Activated T-helper 1 cell treated with Interleukin-2 at 50 U/mL for 16 hours (primary cell): ENCODE results near the gene TNFRSF14.
A peak's percentile ranks its signal among the peaks of the same experiment; 100 is the strongest.

Source experiments
- DNase-seq: peaks from one replicate; pipeline ENCODE4 v3.0.0-alpha.2; 2020; ENCODE audit warnings: low read depth

The TNFRSF14 gene

GRCh38 chr1:2556277-2556677, at the start of gene TNFRSF14:
Gene TNFRSF14, plus strand, starts transcription at chr1:2556371. Its CDS starts 294 bp downstream, at chr1:2556665.
- DNase-seq = peak; percentile 52

DNA sequence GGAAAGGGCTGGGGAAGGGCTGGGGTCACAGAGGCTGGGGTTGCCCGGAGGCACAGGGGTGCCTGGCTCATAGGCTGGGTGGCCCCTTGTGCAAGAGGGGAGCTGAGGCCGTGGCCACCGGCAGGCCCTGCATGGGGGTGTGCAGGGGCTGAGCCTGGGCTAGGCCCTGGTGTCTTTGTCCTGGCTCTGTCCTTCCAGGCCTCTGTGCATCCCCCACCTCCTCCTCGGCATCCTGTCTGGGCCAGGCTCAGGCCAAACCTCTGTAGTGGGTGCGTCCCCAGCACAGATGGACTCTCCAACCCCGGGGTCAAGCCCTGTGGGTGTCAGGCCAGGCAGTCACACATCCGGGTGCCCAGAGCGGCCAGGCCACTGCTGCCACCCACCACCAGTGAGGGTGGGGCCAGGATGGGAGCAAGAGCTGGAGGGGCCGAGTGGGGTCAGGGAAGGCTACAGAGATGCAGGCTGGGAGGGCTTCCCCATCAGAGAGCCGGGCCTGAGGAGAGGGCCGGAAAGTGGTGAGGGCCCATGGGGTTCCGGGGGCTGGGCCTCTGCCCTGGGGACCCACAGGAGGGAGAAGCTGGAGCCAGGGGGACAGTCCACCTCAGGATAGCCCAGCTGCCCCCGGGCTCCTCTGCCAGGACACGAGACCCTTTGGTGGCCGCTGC, 49.1 kb upstream of the TNFRSF14 start:
- DNase-seq = no peak

DNA sequence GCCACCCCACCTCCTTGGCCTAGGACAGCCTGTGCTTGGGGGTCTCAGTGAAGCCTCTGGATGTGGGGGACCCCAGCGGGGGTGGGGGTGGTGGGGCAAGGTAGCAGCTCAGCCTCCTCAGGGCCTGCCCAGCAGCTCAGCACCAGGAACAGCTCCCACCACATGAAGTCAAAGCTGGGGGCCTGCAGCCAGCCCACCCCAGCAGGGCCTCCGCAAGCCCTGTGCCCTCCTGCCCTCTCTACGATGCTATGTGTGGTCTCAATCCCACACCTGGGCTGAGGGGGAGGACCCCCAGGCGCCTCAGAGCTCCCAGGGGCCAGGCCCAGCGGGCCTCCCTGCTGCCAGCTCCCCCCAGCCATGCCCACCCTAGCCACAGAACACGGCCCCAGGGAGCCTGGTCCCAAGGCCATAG, 48.4 kb upstream of the TNFRSF14 start:
- DNase-seq = no peak

DNA sequence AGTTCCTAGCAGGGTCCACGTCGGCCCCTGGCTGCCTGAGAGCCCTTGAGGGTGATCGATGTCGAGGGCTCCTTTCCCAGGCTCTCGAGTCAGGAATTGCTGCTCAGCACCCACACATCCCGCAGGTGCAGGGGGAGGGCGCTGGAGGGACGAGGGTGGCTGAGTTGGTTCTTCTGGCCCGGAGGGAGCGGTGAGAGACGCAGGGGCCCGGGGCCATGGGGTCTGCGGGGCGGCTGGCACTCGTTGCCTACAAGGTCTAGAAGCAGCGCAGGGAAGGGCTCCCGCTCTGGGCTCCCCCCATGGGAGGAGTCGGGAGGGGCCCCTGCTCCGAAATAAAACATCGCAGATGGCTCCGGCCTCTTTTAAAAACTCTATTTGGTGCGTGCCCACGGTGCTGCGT, 48.0 kb upstream of the TNFRSF14 start:
- DNase-seq = no peak

DNA sequence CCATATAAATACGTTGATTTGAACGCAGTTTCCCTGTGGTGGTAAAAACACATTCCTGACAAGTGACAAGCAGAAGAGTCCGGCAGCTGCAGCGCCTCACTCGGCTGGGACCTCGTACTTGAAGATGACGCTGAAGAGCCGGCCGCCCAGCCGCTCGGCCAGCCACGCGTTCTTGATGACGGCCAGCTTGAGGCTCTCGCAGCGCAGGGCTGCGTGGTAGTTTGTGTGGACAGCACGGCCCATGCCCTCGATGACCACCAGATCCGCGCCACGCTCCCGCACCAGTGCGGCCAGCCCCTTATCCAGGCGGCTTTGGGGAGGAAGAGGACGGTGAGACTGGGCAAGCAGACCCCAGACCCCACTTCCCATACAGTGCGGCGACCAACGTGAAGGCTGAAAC, 47.4 kb upstream of the TNFRSF14 start:
- DNase-seq = no peak

- DNase-seq = no peak
Measured at GRCh38 chr1:2509589-2509988, 46.6 kb upstream of the TNFRSF14 start.

GRCh38 chr1:2510366-2511155, 45.6 kb upstream of the TNFRSF14 start:
- DNase-seq = no peak

- no peak for DNase-seq
Measured at GRCh38 chr1:2512862-2513421, 43.2 kb upstream of the TNFRSF14 start.

DNA sequence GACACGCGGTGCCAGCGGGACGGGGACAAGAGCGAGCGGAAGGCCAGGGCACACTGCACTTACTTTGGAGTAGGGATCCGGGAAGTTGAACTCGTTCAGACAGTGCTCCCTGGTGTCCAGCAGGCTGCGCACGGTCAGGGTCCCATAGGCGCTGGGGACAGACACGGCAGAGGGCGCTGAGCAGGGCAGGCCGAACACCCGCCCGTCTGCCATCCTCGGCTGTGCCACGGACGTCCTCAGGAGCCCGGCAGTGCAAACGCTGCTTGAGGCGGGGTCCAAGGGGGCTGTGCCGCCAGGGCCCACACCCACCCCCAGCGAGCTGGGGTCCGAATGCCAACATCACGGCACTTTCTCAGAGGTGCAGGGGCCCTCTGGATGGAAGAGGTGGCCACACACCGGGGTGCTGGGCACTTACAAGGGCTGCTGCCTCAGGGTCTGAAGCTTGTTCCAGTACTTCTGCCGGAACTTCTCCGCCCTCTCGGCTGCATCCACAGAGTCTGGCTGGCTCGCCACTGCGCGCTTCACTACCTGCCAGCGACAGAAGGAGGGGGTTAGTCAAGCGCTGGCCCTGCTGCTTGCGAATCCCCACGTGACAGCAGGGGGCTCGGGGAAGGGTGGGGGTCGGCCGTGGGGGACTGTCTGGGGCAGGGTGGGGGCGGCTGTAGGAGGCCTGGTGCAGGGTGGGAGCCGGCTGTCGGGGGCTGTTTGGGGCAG, 42.1 kb upstream of the TNFRSF14 start:
- no peak for DNase-seq

DNA sequence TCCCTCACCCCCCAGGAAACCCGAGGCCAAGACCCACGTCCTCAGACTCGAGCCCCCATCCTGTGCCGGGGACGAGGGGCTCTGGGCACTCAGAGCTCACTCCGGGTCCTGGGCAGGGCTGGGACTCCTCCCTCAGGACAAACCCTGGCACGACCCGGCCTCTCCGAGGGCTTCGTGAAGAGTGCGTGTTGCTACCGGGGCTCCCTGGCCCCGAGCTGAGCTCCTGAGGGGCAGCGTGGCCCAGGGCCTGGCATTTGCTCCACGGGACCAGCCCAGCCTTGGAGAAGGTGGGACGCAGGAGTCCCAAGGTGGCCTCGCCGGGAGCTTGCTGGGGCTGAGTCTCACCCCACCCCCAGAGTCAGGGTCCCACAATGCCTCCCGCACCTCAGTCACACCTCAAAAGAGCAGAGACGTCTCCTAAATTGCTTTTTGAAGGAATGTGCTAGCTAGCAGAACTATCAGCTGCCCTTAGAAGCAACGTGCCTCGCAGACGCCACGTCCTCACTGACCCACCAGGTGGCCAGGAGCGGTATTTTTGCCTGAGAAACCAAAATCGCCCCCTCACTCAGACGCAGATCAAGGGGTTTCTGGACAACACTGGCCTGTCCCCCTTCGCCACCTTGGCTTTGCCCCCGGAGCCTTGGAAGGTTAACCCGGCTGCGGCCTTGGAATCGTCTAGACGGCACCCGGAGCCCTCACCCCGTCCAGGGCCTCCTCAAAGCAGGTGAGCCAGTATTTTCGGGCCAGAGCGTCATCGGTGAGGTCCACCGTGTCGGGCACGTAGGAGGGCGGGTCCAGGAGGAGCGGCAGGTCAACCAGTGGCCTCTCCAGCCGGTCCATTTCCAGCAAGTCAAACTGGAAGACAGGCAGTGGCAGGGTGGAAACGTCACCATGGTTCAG, 41.1 kb upstream of the TNFRSF14 start:
- no peak for DNase-seq

DNA sequence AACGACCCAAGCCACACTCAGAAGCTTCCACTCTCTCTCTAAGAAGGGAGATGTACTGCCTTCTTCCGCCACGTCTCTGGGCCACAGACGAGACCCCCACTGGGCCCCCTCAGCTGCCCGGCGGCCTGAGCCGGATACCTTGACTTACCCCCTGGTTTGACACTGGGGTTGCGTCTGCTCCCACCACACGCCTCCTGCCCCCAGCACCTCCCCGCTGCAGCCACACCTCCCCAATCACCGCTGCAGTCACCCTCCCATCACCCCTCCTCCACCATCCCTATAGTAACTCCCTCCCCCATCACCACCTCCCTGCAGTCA, 40.4 kb upstream of the TNFRSF14 start:
- no peak for DNase-seq

- no peak for DNase-seq
Measured at GRCh38 chr1:2516124-2516523, 40.0 kb upstream of the TNFRSF14 start.

DNA sequence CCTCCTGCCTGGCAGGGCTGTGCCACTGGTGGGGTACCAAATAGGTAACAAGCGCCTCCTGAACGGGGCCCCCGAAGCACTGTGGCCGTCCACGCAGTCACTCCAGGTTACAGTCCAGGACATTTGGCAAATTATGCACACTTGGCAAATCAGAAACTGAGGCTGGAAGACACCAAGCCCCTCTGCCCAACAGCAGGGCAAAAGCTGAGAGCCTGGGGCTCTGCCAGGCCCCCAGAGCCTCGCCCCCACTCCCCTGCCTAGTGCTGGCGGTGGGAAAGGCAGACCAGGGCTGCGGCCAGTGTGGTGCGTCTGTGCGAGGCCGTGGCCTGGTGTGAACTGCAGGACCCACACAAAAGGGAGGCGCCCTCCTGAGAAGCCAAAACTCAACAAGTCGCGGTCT, 39.2 kb upstream of the TNFRSF14 start:
- DNase-seq = no peak

- DNase-seq = no peak
Measured at GRCh38 chr1:2517966-2518365, 38.2 kb upstream of the TNFRSF14 start.

- no peak for DNase-seq
Measured at GRCh38 chr1:2518528-2518927, 37.6 kb upstream of the TNFRSF14 start.

- DNase-seq = no peak
Measured at GRCh38 chr1:2519029-2519685, 37.0 kb upstream of the TNFRSF14 start.

DNA sequence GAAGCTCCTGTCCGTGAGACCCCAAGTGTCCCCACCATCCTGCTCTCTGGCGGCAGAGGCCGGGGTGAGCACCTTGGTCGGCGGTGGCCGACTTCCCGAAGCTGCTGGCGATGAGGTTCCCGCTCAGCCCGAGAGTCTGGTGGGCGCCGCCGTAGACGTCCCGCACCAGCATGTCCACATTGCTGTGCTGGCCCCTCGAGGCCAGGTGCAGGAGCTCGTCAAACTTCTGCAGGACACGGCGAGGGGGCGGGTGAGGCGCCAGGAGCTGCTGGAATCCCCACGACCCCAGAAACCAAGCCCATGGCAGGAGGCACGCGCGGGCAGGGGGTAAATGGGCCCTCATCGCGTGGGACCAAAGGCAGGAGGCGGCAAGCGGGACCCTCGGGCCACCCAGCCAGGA, 36.4 kb upstream of the TNFRSF14 start:
- no peak for DNase-seq

GRCh38 chr1:2520206-2520605, 36.0 kb upstream of the TNFRSF14 start:
- no peak for DNase-seq

GRCh38 chr1:2520806-2521205, 35.4 kb upstream of the TNFRSF14 start:
- DNase-seq = no peak

DNA sequence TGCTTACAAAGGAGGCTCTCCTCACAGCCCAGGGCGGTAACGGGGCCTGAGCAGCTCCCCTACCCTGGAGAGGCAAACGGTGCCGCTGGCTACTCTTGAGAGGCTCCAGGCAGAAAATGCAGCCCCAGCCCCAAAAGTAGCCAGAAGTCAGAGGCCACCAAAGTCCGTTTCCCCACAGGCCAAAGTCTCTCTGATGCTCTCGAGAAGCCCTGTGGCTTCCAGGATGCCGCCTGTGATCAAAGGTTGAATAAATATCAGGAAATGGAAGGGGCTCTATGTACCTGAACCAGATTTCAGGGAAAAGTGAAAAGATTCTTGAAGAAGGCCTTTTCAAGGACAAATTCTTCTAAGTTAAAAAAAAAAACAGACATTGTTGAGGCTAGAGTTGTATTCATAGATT, 33.9 kb upstream of the TNFRSF14 start:
- DNase-seq = no peak

GRCh38 chr1:2523191-2523890, 32.8 kb upstream of the TNFRSF14 start:
- DNase-seq = no peak
